Myocyte (in vitro differentiated cells): ENCODE data around the gene KCTD1. TPM values are rescaled to one million over a fixed set of nuclear protein-coding genes. Genes with fewer than 3 reads are reported as not detected.

Source experiments
- microRNA-seq: library from miRNA; unstranded; fragments of <30 nt; microRNA quantifications from one replicate; pipeline ENCODE4, GENCODE V29; 2016
- total RNA-seq: library from RNA; depleted of rRNA; stranded (reverse); fragments of >200 nt; gene quantifications from 2 replicates; pipeline ENCODE4 v1.2.3, GENCODE V29; 2014

Gene KCTD1
- total RNA-seq, 1 donor from 2014 or later = 8.3 TPM

Small RNA genes within 50 kb of the gene (microRNA-seq; reads per million reads assigned to microRNA genes)
- gene MIR8057 = not detected
